ENCODE data around the gene JAKMIP3.

Gene JAKMIP3

DNA sequence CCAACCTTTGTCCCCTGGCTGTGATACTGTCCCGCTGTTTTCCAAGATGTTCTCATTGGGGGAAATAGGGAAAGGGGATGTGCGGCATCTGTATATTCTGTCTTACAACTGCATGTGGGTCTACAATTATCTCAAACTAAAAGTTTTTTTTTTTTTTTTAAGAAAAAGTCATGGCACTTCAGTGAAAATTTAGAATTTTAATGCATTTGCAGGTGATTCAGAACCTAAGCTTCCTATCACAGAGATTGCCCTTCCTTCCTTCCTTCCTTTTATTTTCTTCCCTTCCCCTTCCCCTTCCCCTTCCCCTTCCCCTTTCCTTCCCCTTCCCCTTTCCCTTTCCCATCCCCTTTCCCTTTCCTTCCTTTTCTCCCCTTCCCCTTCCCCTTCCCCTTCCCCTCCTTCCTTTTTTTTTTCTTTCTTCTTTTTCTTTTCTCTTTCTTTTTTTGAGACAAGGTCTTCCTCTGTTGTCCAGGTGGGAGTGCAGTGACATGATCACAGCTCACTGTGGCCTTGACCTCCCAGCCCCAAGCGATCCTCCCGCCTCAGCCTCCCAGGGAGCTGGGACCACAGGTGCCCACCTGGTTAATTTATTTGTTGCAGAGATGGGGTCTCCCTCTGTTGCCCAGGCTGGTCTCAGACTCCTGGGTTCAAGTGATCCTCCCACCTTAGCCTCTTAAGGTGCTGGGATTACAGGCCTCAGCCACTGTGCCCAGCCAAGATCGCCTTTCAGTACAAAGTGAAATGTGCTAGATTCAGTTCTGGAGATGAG lies 32.0 kb downstream of the JAKMIP3 start:
- DNase-seq (ENCODE audit: low spot score), result no peak

DNA sequence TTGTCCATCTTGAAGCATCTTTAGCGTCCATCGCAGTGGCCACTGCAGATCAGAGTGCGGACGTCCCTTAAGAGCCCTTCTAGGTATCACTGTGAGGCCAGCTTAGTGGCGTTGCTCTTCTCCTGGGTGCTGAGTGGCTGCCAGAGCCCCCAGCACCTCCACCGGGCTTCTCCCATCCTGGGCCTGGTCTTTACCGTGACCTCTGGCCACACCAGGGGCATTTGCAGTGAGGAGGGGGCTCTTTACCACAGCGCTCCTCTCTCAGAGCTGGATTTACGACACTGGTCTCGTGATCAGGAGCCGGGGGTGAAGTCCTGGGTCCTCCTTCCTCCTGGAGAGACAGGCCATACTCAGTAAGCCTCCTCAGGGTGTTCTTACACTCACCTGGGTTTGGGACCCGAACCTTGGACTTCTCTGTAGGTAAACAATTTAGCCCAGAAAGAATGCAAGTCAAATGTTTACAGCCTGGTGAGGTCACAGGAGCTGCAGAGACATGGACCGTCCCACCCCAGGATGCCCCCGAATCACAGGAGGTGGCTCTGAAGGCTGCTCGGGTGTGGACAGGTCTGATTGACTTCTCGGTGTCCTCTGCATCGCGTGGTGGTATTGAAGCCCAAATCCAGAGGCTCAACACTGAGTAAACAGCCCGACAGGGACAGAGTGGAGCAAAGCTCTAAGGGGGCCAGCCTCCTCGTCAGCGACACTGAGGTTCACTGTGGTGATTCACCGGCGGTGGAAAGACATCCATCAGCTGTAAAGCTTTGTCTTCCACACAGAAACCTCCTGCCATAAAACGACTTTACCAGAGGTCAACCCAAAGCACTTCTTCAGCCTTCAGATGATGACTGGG lies 33.0 kb downstream of the JAKMIP3 start:
- no peak for DNase-seq (ENCODE audit: low spot score)

DNA sequence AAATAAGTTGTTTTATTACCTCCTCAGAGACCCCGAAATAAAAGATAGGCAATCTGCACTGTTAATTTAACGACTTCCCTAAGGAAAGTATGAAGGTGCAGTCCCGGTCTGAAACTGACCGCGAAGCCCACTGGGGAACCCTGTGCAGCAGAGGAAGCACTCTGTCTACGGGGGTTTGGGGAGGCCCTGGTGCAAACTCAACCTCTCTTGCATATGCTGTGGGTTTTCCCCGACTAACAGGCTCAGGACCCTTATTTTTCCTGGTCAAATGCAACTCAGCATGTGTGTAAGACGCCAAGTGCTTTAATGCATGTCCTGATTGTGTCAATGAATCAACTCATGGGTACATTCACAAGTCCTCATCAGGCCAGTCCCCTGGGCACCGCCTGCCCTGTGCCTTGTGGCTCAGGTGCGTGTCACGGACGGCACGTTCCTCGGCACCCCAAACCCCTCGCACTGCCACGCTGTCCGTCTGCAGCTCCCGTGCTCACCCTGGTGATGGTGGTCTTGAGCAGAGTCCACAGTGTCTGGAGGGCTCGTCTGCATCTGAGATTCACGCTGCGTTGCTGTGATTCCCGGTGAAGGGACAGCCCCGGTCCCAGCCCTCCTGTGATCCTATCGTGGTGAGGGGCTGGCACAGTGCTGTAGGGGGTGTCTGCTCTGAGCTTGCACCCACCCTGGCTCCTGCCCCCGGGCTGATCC lies 33.8 kb downstream of the JAKMIP3 start:
- DNase-seq (ENCODE audit: low spot score), result no peak

DNA sequence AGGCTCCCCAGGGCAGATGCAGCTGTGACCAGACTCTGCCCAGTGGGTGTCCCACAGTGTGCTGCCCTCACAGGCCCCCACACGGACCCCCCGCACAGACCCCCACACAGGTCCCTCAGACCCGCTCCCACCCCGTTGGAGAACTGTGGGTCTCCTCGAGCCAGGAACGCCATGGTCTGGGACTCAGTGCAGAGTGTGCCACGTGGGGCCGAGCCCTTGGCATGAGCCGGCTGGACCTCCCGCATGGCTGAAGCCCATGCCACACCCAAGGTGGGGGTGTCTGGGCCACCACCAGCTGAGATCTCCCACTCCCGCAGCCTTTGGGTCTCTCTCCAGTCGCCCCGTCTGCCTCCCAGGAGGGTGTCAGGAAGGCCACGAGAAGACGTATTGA lies 34.3 kb downstream of the JAKMIP3 start:
- no peak for DNase-seq (ENCODE audit: low spot score)

DNA sequence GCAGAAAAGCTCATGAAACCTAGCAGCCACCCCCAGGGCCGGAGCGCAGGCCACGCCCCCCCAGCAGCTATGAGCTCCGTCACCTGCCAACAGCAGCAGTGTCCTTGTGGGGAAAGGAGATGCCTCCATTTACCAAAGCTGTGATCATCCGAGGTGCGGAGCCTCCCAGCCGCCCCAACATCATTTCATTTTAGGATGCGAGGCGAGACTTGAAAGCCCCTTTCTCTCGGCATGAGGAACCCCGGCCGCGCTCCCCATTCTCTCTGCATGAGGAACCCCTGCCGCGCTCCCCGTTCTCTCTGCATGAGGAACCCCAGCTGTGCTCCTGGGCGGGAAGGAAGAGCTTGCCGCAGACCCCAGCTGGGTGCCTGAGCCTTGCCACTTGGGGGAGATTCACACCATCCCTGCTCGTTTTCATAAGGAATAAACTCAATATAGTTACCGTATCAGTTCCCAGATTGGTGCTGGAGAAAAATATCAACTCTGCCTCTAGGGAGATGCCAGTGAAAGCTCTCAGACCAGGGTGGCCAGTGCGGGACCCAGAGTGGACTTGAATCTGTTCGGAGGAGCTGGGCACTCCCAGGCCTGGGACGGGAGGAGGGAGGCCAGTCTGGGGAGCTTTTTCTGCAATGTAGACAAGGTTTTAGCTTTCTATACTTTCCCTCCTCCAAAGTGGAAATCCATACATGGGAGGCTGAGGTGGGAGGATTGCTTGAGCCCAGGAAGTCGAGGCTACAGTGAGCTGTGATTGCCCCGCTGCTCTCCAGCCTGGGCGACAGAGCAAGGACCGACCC lies 35.0 kb downstream of the JAKMIP3 start:
- DNase-seq (ENCODE audit: low spot score), result no peak

DNA sequence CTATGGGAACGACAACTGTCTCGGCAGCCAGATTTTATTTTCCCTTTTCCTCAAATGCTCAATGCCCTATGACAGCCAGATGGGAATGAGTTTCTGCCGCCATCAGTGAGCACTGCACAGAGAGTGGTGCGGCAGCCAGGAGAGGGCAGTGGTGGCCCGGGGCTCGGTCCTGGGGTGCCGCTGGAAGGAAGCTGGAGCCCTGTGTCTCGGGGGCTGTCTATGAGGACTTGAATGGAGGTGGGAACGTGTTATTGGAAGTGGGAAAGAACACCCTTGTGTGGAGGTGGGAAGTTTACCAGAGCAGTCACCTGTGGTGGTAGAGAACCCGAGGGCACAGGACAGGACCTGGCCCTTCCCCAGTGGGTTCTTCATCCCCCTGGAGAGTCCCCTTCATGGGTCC lies 35.8 kb downstream of the JAKMIP3 start:
- DNase-seq (ENCODE audit: low spot score), result no peak

DNA sequence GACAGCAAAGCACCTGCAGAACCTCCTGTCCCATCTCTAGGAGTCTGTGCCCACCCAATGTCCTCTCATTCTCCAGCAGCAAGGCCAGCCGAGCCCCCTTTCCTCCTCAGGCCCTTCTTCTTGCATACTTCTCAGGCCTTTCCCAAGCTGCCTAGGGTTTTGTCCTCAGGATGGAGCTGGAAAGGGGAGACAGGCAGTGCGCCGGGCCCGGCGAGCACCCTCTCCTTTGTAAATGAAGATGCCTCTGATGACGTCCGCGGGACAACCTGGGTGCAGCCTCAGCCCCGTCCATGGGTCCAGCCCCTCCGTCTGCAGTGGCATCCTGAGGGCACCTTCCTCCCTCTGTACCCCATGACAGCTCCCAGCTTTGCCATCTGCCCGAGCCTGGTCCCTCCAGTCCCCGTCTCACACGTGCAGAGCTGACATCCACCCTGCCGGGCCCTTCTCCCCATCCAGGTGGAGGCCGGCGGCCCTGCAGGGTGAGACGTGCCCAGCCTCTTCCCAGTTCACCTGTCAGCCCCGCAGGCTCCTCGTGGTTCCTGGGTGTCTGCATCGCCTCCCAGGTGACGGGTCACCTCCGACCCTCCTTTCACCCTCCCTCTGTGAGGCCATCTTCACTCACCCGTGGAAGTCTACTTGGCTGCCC lies 36.4 kb downstream of the JAKMIP3 start:
- DNase-seq (ENCODE audit: low spot score), result no peak

DNA sequence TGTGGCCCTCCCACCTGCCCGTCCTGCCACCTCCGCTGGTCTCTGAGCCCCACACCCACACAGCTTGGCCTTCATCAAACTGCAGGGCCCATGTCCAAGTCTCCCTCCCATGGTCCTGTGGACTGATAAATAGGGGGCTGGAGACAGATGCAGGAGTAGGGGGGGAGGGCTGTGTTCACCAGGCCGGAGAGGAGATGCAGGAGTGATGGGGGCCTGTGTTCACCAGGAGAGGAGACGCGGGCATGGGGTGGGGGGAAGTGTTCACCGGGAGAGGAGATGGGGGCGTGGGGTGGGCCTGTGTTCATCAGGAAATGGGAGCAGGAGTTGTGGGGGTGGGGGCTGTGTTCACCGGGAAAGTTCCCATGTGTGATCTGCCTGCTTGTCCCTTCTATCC lies 37.0 kb downstream of the JAKMIP3 start:
- no peak for DNase-seq (ENCODE audit: low spot score)

DNA sequence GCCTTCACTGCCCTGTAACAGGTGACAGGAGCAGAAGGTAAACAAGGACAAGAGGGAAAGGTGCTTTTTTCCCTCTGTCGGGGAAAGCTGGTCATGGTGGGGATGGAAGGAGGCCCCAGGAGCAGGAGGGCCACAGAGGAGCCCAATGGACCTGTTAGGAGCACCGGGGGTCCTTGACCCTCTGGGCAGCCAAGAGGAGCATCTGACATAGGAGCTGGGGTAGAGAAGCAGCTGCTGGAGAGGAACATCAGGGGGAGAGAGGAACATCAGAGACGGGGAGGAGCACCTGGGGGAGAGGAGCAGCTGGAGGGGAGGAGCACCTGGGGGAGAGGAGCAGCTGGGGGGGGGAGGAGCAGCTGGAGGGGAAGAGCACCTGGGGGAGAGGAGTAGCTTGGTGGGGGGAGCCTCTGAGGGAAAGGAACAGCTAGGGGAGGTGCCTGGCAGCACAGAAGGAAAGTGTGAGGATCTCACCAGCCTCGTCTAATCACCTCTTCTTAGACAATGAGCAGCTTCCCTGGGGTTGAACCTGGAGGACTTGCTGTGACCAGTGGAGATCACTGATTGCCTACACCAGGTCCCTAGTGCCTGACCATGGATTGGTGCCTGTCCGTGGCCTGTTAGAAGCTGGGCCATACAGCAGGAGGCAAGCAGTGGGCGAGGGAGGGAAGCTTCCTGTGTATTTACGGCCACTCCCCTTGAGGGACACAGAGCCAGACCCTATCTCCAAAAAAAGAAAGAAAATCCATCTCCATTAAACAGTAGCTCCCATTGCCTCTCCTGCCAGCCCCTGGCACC lies 37.6 kb downstream of the JAKMIP3 start:
- DNase-seq (ENCODE audit: low spot score), result no peak

DNA sequence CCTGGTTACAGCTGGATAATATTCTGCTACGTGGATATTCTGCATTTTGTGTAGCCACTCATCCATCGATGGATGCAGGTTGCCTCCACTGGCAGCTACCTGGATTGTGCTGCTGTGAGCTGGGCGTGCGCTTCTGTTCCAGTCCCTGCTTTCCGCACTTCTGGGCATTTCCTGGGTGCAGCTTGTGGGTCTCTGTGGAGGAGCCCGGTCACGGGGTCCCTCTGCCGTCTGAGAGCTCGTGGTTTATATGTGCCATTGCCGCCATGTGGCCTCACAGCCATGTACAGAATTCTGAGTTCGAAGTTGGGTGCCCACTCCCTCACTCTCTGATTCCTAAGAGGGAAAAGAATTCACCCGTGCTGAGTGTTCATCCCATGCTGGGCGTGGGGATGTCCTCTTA lies 38.3 kb downstream of the JAKMIP3 start:
- DNase-seq (ENCODE audit: low spot score), result no peak

DNA sequence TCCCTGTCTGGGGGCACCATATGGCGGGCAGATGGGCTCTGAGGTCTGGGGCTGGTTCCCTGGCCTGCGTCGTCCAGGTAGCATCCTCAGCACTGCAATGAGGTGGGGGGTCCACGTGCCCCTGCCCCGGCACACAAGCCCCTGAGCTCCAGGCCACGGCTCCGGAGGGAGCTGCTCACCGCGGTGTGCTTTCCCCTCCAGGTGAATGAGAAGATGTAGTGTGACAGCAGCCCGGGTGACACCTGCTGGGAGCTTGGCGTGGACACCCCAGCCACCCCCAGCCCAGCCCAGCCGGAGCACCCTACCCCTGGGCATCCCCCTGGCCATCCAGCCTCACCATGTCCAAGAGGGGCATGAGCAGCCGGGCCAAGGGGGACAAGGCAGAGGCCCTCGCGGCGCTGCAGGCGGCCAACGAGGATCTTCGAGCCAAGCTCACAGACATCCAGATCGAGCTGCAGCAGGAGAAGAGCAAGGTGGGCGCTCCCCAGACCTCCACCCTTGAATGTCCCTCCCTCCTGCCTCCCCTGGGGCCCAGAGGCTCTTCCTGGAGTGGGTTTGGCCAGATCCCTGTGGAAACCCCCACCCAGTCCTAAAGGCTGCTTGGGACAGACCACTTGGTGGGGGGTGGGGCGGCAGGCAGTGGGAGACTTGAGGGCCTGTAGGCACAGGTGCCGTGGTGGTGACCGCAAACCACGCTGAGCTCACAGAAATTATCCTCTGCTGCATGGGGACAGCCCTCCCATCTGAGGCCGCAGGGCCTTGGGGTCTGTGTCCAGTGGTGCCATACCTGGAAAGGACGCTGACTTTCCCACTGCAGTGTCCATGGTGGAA lies 38.9 kb downstream of the JAKMIP3 start:
- no peak for DNase-seq (ENCODE audit: low spot score)

DNA sequence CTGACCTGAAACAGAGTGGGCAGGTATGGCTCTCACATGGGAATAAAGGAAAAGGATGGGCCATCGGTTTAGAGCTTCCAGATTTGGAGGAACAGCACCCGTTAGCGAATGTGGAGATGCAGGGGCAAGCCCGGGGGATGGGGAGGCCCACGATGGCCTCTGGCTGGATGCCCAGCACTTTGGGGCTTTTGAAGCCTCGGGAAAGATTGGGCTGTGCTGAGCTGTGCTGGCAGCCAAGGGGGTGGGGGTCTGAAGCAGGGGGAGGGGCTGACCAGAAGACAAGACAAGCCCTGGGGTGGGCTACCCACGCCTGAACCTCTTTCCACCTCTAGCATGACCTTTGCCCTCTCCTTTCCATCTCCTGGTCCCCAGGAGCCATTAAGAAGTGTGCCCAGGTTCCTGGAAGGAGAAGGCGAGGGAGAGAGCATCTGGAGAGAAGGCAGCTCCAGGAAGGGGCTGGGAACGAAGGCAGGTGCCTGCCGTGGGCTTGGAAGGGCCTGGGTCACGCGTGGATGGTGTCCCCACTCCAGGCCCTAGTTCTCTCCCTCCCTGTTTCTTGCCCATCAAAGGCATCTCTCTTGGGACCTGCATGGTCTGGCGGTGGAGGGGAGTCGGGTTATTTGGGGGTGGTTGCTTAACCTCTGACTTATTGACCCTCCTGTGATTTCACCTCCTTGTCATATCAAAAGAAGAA lies 39.7 kb downstream of the JAKMIP3 start:
- DNase-seq (ENCODE audit: low spot score), result no peak

DNA sequence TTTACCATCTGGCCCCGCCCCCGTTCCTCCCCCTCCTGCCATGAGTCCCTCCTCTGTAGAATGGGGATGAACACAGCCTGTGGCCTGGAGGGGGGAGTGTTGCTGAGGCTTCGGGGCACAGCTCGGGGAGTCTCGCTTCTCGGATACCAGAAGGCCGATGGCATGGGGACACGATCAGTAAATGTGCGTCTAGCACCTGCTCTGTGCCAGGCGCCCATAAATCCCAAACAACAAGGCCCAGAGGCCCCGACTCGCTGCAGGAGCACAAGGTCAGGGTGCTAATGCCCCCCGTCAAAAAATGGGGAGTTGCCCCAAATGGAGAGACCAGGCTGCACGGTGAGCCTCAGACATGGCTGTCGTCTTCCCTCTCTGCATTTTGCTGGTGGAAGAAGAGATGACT lies 40.7 kb downstream of the JAKMIP3 start:
- no peak for DNase-seq (ENCODE audit: low spot score)

DNA sequence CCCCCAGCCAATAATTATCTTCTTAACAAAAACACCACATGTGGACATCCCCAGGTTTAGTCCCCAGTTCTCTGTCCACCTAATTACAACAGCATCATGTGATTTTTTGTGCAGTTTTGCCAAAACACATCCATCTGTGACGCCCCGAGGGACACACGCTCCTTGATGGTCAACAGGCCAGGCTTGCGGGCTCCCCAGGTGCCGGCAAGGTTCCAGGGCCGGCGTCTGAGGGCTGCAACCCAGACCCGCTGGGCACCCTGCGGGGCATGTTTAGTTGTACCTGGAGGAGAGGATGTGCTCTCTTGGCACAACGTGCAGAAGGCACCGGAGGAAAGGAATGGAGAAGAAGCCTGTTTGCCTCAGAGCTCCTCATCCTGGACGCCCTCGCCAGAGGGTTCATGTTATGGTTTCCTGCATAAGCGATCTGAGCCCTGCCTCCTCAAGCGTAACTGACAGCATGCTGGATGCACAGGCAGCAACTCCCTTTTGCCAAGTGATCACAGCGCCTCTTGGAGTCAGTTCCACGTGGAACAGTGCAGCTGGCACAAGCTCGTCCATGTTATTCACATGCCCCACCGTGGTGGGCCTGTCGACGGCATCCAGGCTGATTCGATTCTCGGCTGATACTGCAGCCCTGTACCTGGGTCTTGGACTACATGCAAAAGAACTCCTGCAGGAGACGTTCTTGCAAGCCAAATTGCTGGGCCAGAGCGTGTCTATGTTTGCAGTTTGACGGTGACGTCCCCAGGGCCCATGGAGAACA lies 41.6 kb downstream of the JAKMIP3 start:
- DNase-seq (ENCODE audit: low spot score), result no peak

DNA sequence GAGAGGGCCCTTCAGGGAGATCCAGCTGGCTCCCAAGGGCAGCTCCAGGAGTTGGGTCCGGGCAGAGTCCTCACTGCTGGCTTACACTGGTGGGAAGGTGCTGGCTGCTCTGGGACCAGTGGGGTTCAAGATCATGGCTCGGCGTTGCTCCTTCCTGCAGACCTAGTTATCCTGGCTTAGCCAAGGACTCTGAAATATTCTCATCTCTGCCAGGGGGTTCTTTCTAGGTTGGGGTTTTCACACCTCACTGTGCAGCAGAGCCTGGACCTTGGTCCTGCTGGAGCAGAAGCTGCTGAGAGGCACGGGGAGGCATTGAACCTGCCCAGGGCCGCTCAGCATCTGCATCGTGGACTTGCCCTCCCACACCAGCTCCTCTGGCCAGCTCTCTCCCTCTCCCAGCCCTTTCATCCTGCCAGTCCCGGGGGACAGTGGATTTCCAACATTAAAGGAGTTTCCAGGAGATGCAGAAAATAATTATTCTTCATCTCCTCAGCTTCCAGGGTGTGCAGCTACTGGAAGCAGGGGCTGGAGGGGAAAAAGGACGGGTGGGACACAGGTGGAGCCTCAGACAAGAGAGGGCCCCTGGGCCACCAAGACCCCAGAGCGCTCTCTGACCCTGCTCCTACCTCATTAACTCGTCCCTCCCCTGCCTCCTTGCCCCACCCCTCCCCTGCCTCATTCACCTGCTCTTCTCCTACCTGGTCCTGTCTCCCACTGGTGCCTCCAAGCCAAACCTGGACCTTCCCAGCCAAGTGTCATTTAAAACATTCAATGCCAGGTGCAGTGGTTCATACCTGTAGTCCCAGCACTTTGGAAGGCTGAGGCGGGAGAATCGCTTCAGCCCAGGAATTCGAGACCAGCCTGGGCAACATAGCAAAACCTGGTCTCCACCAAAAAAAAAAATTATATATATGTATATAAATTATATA lies 42.5 kb downstream of the JAKMIP3 start:
- DNase-seq (ENCODE audit: low spot score), result no peak

DNA sequence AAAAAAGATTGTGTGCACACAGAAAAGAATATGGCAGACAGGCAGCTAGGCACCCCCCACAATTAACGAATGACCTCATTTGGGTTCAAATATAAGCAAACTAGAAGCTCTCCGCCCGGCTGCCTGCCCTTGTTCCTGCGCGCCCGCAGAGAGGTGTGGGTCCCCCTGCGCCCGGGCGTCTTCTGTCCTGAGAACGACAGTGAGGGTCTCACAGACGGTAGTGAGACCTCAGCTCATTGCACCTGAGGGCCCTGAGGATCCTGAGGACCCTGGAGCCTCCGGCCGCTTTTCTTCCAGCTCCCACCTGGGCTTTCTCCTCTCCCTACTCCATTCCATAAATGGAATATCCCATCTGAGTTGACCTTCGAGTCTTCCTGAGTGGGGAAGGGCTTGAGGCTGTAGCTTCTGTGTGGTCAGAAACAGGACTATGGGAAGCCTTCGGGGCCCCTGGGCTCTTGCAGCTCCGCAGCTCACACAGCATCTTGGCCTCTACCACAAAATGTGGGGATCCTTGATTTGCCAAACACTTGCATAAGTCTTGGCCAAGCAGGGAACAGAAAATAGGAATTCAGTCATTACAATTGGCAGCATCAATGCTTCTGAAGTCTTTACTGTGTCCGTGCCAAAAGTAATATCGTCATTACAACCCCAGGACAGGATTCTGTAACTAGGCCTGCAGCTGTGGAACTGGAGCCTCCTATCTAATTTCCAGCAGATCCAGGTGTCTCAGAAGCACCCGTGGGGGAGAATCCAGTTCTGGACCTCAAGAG lies 43.8 kb downstream of the JAKMIP3 start:
- DNase-seq (ENCODE audit: low spot score), result no peak

DNA sequence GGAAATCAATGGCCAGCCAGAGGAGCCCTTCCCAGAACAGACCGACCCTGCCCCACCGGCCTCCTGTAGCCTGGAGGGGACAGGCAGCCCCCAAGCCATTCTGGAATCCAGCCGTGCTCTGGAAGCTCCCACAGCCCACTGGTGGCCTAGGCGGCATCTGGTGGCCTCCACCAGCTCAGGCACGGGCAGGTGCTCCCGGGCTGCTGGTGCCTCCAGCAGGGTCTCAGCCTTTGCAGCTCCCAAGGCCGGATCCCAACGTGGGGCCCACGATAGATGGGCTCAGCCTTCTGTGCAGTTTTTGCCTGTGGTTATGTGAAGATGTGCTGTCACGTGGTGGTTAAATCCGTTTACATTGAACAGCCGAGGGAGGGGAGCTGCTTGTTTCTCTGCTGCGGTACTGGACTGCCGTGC lies 44.4 kb downstream of the JAKMIP3 start:
- DNase-seq (ENCODE audit: low spot score), result no peak
